ENCODE data around the gene TTC1. TPM values are rescaled to one million over a fixed set of nuclear protein-coding genes. Genes with fewer than 3 reads are reported as not detected.

The TTC1 gene
- total RNA-seq, 1 donor from 2014 or later, result 49.9 TPM

GRCh38 chr5:160071516-160071915, 62.6 kb downstream of the TTC1 start:
- Mint-ChIP-seq H3K4me1 (ENCODE audit: unreplicated experiment) (peaks cover 2% of the 10 kb centered on the region), H3K36me3 (ENCODE audit: unreplicated experiment) (peaks cover 5% of the 10 kb centered on the region), H3K4me3 (ENCODE audit: unreplicated experiment) (no peak overlapping the region), H3K9me3 (ENCODE audit: unreplicated experiment) (no peaks in the 10 kb centered on the region), H3K27me3 (ENCODE audit: unreplicated experiment) (no peaks in the 10 kb centered on the region), H3K27ac (ENCODE audit: unreplicated experiment) (no peak overlapping the region)
- no peak for DNase-seq (ENCODE audit: extremely low spot score, unreplicated experiment)
- no peak for TF ChIP-seq CTCF (IDR thresholded peaks at IDR 0.05)

GRCh38 chr5:160071916-160072315, 63.0 kb downstream of the TTC1 start:
- no peak for TF ChIP-seq CTCF (IDR thresholded peaks at IDR 0.05)
- no peak overlapping the region for H3K4me3 Mint-ChIP-seq (ENCODE audit: unreplicated experiment)
- peaks cover 5% of the 10 kb centered on the region for H3K36me3 Mint-ChIP-seq (ENCODE audit: unreplicated experiment)
- H3K27ac Mint-ChIP-seq (ENCODE audit: unreplicated experiment), result no peak overlapping the region
- no peaks in the 10 kb centered on the region for H3K9me3 Mint-ChIP-seq (ENCODE audit: unreplicated experiment)
- peaks cover 2% of the 10 kb centered on the region for H3K4me1 Mint-ChIP-seq (ENCODE audit: unreplicated experiment)
- no peak for DNase-seq (ENCODE audit: extremely low spot score, unreplicated experiment)
- H3K27me3 Mint-ChIP-seq (ENCODE audit: unreplicated experiment), result no peaks in the 10 kb centered on the region

GRCh38 chr5:160075073-160075472, 66.1 kb downstream of the TTC1 start:
- Mint-ChIP-seq H3K4me3 (ENCODE audit: unreplicated experiment) (no peak overlapping the region), H3K27me3 (ENCODE audit: unreplicated experiment) (no peaks in the 10 kb centered on the region)

GRCh38 chr5:160076997-160077396, 68.1 kb downstream of the TTC1 start:
- no peak for TF ChIP-seq CTCF (IDR thresholded peaks at IDR 0.05)
- peaks cover 16% of the 10 kb centered on the region for H3K4me1 Mint-ChIP-seq (ENCODE audit: unreplicated experiment)
- H3K4me3 Mint-ChIP-seq (ENCODE audit: unreplicated experiment), result no peak overlapping the region
- H3K27ac Mint-ChIP-seq (ENCODE audit: unreplicated experiment), result no peak overlapping the region
- H3K27me3 Mint-ChIP-seq (ENCODE audit: unreplicated experiment), result no peaks in the 10 kb centered on the region
- no peak for DNase-seq (ENCODE audit: extremely low spot score, unreplicated experiment)
- H3K36me3 Mint-ChIP-seq (ENCODE audit: unreplicated experiment), result peaks cover 16% of the 10 kb centered on the region
- H3K9me3 Mint-ChIP-seq (ENCODE audit: unreplicated experiment), result no peaks in the 10 kb centered on the region

More at GRCh38 chr5:160075073-160075472, 66.1 kb downstream of the TTC1 start:
- no peak for DNase-seq (ENCODE audit: extremely low spot score, unreplicated experiment)
- H3K4me1 Mint-ChIP-seq (ENCODE audit: unreplicated experiment), result peaks cover 4% of the 10 kb centered on the region
- no peak overlapping the region for H3K27ac Mint-ChIP-seq (ENCODE audit: unreplicated experiment)
- TF ChIP-seq CTCF (IDR thresholded peaks at IDR 0.05), result no peak
- H3K36me3 Mint-ChIP-seq (ENCODE audit: unreplicated experiment), result peaks cover 16% of the 10 kb centered on the region
- H3K9me3 Mint-ChIP-seq (ENCODE audit: unreplicated experiment), result no peaks in the 10 kb centered on the region

GRCh38 chr5:160079753-160080152, 70.8 kb downstream of the TTC1 start:
- no peak for TF ChIP-seq CTCF (IDR thresholded peaks at IDR 0.05)
- H3K4me3 Mint-ChIP-seq (ENCODE audit: unreplicated experiment), result no peak overlapping the region
- no peak overlapping the region for H3K27ac Mint-ChIP-seq (ENCODE audit: unreplicated experiment)
- DNase-seq (ENCODE audit: extremely low spot score, unreplicated experiment), result no peak
- H3K36me3 Mint-ChIP-seq (ENCODE audit: unreplicated experiment), result peaks cover 14% of the 10 kb centered on the region
- H3K27me3 Mint-ChIP-seq (ENCODE audit: unreplicated experiment), result no peaks in the 10 kb centered on the region
- peaks cover 38% of the 10 kb centered on the region for H3K4me1 Mint-ChIP-seq (ENCODE audit: unreplicated experiment)
- no peaks in the 10 kb centered on the region for H3K9me3 Mint-ChIP-seq (ENCODE audit: unreplicated experiment)

Measured in osteocyte (in vitro differentiated cells).